Suprapubic skin (tissue), 3 donors: ENCODE results near the gene WDR27.

Source experiments
- EP300 ChIP-seq: sonication (generic); formaldehyde crosslinking; IDR thresholded peaks from one replicate; pipeline ENCODE4 v1.6.1; 2017; ENCODE audit warnings: antibody characterized with exemption
- TF ChIP-seq, protein P1 (sequence below), 2 donors: fragments of 200-600 bp in 1 of 2; fragments of 450-650 bp in 1 of 2; sonication (generic) in 1 of 2; IDR thresholded peaks; one replicate each; pipeline ENCODE4 v1.5.1; 2016 to 2019; ENCODE audit warnings: antibody characterized with exemption in 2 of 2, mild to moderate bottlenecking in 1 of 2, moderate library complexity in 1 of 2

DNA sequence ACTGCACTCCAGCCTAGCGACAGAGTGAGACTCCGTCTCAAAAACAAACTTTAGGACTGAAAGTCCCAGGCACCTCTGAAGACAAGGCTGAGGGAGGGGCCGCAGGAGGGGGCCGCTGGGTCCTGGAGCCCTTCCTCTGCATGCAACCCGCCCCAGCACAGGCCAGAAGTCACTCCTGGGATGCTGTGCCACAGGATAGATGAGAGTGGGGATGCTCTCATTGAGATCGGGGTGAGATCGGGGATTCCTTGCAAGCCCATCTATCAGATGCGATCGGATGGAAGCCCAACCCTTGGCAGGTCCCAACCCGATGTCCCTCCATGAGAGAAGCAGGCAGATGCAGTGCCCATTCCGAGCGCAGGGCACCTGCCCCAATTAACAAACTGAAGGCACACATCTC is 66.5 kb downstream of the WDR27 start:
- TF ChIP-seq, protein P1, sequence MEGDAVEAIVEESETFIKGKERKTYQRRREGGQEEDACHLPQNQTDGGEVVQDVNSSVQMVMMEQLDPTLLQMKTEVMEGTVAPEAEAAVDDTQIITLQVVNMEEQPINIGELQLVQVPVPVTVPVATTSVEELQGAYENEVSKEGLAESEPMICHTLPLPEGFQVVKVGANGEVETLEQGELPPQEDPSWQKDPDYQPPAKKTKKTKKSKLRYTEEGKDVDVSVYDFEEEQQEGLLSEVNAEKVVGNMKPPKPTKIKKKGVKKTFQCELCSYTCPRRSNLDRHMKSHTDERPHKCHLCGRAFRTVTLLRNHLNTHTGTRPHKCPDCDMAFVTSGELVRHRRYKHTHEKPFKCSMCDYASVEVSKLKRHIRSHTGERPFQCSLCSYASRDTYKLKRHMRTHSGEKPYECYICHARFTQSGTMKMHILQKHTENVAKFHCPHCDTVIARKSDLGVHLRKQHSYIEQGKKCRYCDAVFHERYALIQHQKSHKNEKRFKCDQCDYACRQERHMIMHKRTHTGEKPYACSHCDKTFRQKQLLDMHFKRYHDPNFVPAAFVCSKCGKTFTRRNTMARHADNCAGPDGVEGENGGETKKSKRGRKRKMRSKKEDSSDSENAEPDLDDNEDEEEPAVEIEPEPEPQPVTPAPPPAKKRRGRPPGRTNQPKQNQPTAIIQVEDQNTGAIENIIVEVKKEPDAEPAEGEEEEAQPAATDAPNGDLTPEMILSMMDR (IDR thresholded peaks at IDR 0.05), result no peak
- TF ChIP-seq EP300, result no peak
